Measurements from ENCODE around the gene ZSCAN4.

Gene ZSCAN4

GRCh38 chr19:57664269-57665127 is 4.2 kb upstream of the ZSCAN4 start:
- TF ChIP-seq CTCF (IDR thresholded peaks at IDR 0.05): no peak

DNA sequence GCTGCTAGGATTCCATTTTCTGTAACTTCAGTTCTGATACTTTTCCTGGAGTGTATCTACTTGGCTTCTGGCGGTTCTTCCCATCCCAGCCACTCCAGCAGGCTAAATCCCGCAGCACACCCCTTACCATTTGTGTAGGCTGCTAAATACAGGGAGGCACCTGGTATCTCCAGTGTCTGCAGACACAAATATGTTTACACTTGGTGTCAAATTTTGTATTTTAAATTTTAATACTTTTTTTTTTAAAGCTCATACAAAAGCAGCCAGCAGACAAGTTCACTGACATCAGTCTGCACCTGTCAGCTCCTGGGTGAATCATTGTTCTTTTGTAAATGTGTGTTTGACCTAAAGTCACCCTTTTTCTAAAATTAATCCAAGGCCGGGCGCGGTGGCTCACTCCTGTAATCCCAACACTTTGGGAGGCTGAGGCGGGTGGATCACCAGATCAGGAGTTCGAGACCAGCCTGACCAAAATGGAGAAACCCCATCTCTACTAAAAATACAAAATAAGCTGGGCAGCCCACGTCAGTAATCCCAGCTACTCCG is 3.4 kb upstream of the ZSCAN4 start:
- TF ChIP-seq CTCF (IDR thresholded peaks at IDR 0.05): no peak

DNA sequence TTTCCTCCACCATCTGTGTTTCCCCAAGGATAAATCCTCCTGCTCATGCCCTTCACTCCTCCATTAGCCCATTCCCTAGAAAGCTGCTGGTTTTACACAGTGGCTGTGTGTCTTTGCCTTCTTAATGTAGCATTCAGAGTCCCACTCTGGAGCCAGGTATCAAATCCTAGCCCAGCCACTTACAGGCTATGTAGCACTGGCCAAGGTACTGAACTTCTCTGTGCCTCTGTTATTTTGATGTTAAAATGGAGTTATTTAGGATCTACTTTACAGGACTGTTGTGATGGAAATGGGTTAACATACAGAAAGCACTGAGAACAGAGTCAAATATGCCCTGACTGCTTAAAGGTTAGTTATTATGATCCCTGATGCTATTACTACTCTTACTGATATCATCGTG is 1.5 kb upstream of the ZSCAN4 start:
- TF ChIP-seq CTCF (IDR thresholded peaks at IDR 0.05): no peak

DNA sequence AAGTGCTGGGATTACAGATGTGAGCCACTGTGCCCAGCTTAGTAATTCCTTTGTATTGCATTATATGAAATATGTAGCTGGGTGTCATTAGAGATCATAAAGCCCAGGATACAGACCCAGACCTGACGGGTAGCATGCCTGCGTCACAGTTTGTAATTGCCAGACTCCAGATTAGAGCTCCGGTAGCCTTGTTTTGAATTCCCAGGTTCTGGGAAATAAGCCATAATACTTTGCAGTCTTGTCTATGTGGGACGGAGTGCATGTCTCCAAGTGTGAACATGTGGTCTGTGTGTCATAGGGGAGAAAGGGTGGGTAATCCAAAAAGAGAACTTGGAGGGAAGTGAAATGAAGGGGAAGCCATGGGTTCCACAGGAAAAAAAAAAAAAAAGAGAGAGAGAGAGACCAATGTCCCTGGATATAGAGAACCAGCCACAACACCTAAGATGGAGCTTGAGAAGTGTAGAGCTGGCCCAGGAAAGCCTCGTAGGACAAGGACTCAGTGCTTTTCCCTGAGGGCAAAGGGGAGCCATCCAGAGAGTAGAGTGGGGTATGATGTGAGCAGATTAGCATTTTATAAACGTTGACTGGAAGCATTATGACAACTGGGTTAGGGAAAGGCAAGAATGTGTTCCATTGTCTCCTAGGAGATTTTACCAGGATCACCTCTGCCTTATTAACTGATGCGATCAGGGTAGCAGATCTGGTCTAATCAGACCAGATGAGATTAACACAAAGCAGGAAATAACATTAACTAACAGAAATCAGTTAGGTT is 2.6 kb downstream of the ZSCAN4 start:
- TF ChIP-seq CTCF (IDR thresholded peaks at IDR 0.05): no peak

- no peak for TF ChIP-seq CTCF (IDR thresholded peaks at IDR 0.05)
These were observed 3.7 kb downstream of the ZSCAN4 start for GRCh38 chr19:57672466-57672865.

DNA sequence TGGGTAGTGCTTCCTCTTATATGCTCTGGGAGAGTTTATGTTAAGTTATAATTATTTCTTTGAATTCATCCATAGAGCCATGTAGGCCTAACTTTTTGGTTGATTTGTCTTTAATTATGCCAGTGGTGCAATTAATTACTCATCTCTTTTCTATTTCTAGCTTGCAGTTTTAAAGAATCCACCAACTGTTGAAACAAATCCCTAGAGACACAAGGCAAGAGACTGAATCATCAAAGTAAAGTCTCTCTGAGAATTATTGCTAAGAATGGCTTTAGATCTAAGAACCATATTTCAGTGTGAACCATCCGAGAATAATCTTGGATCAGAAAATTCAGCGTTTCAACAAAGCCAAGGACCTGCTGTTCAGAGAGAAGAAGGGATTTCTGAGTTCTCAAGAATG is 7.1 kb downstream of the ZSCAN4 start:
- TF ChIP-seq CTCF (IDR thresholded peaks at IDR 0.05): no peak

DNA sequence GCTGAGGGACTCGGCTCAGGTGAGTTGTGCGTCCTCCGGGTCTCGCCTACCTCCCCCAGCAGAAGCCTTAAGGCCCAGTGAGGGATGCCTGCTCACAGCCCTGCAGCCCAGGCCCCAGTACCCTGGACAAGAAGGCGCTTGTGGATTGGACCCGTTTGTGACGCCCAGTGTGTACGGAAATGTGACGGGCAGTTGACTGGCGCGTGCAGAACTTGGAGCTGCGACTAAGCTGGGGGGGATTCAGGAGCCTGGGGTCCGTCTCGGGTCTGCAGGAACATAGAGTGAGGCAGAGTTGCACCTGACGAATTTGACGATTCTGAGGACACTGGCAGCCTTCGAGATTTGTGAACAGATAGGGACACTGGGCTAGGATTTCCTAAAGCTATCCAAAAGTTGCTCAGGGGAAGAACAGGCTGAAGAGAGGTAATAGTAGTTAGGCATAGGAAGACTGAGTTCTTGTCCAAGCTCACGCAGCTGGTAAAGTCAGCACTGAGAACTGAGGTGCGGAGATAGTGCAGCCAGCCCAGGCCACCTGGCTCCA is 13.6 kb downstream of the ZSCAN4 start:
- TF ChIP-seq CTCF (IDR thresholded peaks at IDR 0.05): no peak
